ENCODE measurements around the gene PDZD2.

PDZD2 gene

GRCh38 chr5:32156635-32157034, 517.7 kb downstream of the PDZD2 start:
- no peak for DNase-seq (ENCODE audit: low read depth in 2 of 3, low spot score in 1 of 3)

- no peak for DNase-seq (ENCODE audit: low read depth in 2 of 3, low spot score in 1 of 3)
Measured at GRCh38 chr5:32157078-32157477, 518.1 kb downstream of the PDZD2 start.

- no peak for DNase-seq (ENCODE audit: low read depth in 2 of 3, low spot score in 1 of 3)
Measured at GRCh38 chr5:32158679-32158975, 519.7 kb downstream of the PDZD2 start.

GRCh38 chr5:32159328-32160072, 520.6 kb downstream of the PDZD2 start:
- DNase-seq (ENCODE audit: low read depth in 2 of 3, low spot score in 1 of 3) = no peak

GRCh38 chr5:32160228-32160627, 521.3 kb downstream of the PDZD2 start:
- no peak for DNase-seq (ENCODE audit: low read depth in 2 of 3, low spot score in 1 of 3)
